H1 (cell line): ENCODE results near the gene KLHL10. TPM values are rescaled to one million over a fixed set of nuclear protein-coding genes. Genes with fewer than 3 reads are reported as not detected.

Source experiments
- CTCF ChIA-PET: fragments of 300-600 bp; sonication (Branson Sonifier 250); formaldehyde crosslinking; loops from one replicate; lab custom pipeline; 2021; ENCODE audit not compliant: partially characterized antibody; lab: Charles Lee
- POLR2A ChIA-PET: fragments of 300-600 bp; sonication (Branson Sonifier 250); formaldehyde crosslinking; loops from one replicate; lab custom pipeline; 2021; ENCODE audit warnings: inconsistent platforms; ENCODE audit not compliant: partially characterized antibody; lab: Charles Lee
- DNase-seq, 2 experiments: peaks; one replicate each; pipeline versions ENCODE4 v3.0.0 to v3.0.0-alpha.2; 2010 to 2022; ENCODE audit warnings: low spot score in 2 of 2, low read depth in 1 of 2, mixed read lengths in 1 of 2
- FAIRE-seq: peaks from 2 replicates; lab custom pipeline; 2011; peaks lifted over from hg19 to GRCh38; lab: Jason Lieb, UNC
- H2AFZ ChIP-seq: 2 replicates; pipeline ENCODE4 v1.8.1; 2012; ENCODE audit warnings: low read length, inconsistent platforms
- H2AK5ac ChIP-seq: 2 replicates; pipeline ENCODE4 v1.6.1; 2013; ENCODE audit warnings: low read depth, low read length
- H2BK120ac ChIP-seq: replicated peaks from 2 replicates; pipeline ENCODE3; 2013; ENCODE audit warnings: low read depth, low read length, inconsistent platforms
- H2BK12ac ChIP-seq: 2 replicates; pipeline ENCODE4 v1.6.1; 2013; ENCODE audit warnings: low read depth, low read length
- H2BK15ac ChIP-seq: 2 replicates; pipeline ENCODE4 v1.6.1; 2013; ENCODE audit warnings: low read length
- H2BK20ac ChIP-seq: 2 replicates; pipeline ENCODE4 v1.6.1; 2013; ENCODE audit warnings: low read length
- H2BK5ac ChIP-seq: 2 replicates; pipeline ENCODE4 v1.6.1; 2013; ENCODE audit warnings: low read depth, low read length
- H3K14ac ChIP-seq: 2 replicates; pipeline ENCODE4 v1.6.1; 2013; ENCODE audit warnings: inconsistent platforms; ENCODE audit not compliant: insufficient read length
- H3K18ac ChIP-seq: 2 replicates; pipeline ENCODE4 v1.6.1; 2013; ENCODE audit warnings: low read length; ENCODE audit errors: extremely low read depth
- H3K23ac ChIP-seq: 2 replicates; pipeline ENCODE4 v1.6.1; 2013; ENCODE audit warnings: inconsistent platforms; ENCODE audit not compliant: insufficient read length
- H3K23me2 ChIP-seq: 2 replicates; pipeline ENCODE4 v1.6.1; 2013; ENCODE audit warnings: low read depth, low read length
- H3K27ac ChIP-seq: 2 replicates; pipeline ENCODE4 v1.6.1; 2011; ENCODE audit warnings: low read depth, low read length, inconsistent platforms
- H3K27me3 ChIP-seq, 4 experiments: replicated peaks in 1 of 4; 1 replicate in 1 of 4; 2 replicates in 3 of 4; pipeline versions ENCODE4 v1.6.1 to v1.8.1; 2011 to 2013; ENCODE audit warnings: low read length in 3 of 4, mild to moderate bottlenecking in 3 of 4, inconsistent platforms in 2 of 4, mixed read lengths in 2 of 4, moderate library complexity in 1 of 4; ENCODE audit not compliant: control insufficient read depth in 3 of 4, insufficient read depth in 3 of 4; ENCODE audit errors: extremely low read depth in 1 of 4
- H3K36me3 ChIP-seq, 4 experiments: 2 replicates each; pipeline versions ENCODE4 v1.6.1 to v1.8.1; 2011 to 2013; ENCODE audit warnings: mild to moderate bottlenecking in 4 of 4, low read length in 3 of 4, moderate library complexity in 2 of 4, control low read depth in 1 of 4, inconsistent platforms in 1 of 4; ENCODE audit not compliant: insufficient read depth in 4 of 4, control insufficient read depth in 2 of 4
- H3K4ac ChIP-seq: replicated peaks from 2 replicates; pipeline ENCODE3; 2013; ENCODE audit warnings: low read length, low read depth, mixed read lengths, inconsistent platforms; ENCODE audit not compliant: insufficient read length
- H3K4me1 ChIP-seq, 4 experiments: replicated peaks in 1 of 4; 1 replicate in 1 of 4; 2 replicates in 3 of 4; pipeline versions ENCODE4 v1.6.1 to v1.8.1; 2011 to 2013; ENCODE audit warnings: low read length in 3 of 4, inconsistent platforms in 2 of 4, mixed read lengths in 1 of 4; ENCODE audit not compliant: insufficient read depth in 4 of 4, control insufficient read depth in 3 of 4
- H3K4me2 ChIP-seq, 2 experiments: 2 replicates each; pipeline versions ENCODE4 v1.6.1 to v1.8.1; 2011 to 2013; ENCODE audit warnings: low read depth in 2 of 2, low read length in 2 of 2, control low read depth in 1 of 2, inconsistent platforms in 1 of 2, mild to moderate bottlenecking in 1 of 2; ENCODE audit not compliant: insufficient read depth in 1 of 2
- H3K4me3 ChIP-seq, 4 experiments: fragments of 200-600, 300-600 bp in 1 of 4; sonication (generic), shearing (Covaris generic), sonication (Bioruptor Twin) in 1 of 4; 2 replicates each; pipeline versions ENCODE4 v1.5.1 to v1.8.1; 2011 to 2016; ENCODE audit warnings: low read length in 4 of 4, low read depth in 3 of 4, control low read depth in 2 of 4, inconsistent platforms in 2 of 4, mild to moderate bottlenecking in 2 of 4, mixed read lengths in 1 of 4, moderate library complexity in 1 of 4; ENCODE audit not compliant: insufficient read depth in 2 of 4; ENCODE audit errors: extremely low read depth in 1 of 4
- H3K56ac ChIP-seq: replicated peaks from 2 replicates; pipeline ENCODE3; 2013; ENCODE audit warnings: low read depth, mild to moderate bottlenecking, mixed read lengths, low read length, inconsistent platforms; ENCODE audit not compliant: insufficient read length
- H3K79me1 ChIP-seq: 2 replicates; pipeline ENCODE4 v1.6.1; 2013; ENCODE audit warnings: low read depth, low read length, control low read depth
- H3K79me2 ChIP-seq, 2 experiments: 2 replicates each; pipeline versions ENCODE4 v1.6.1 to v1.8.1; 2012 to 2013; ENCODE audit warnings: low read length in 2 of 2, mild to moderate bottlenecking in 2 of 2, inconsistent platforms in 1 of 2; ENCODE audit not compliant: insufficient read depth in 2 of 2, control insufficient read depth in 1 of 2
- H3K9ac ChIP-seq, 4 experiments: replicated peaks in 1 of 4; 1 replicate in 1 of 4; 2 replicates in 3 of 4; pipeline versions ENCODE4 v1.6.1 to v1.8.1; 2011 to 2013; ENCODE audit warnings: low read depth in 3 of 4, low read length in 3 of 4, control low read depth in 2 of 4, mild to moderate bottlenecking in 2 of 4, moderate library complexity in 2 of 4, inconsistent platforms in 1 of 4; ENCODE audit errors: extremely low read depth in 1 of 4
- H3K9me3 ChIP-seq, 2 experiments: 2 replicates each; pipeline versions ENCODE4 v1.6.1 to v1.8.1; 2012 to 2013; ENCODE audit warnings: mild to moderate bottlenecking in 2 of 2, moderate library complexity in 2 of 2, control low read depth in 1 of 2, inconsistent platforms in 1 of 2, low read depth in 1 of 2, low read length in 1 of 2, mixed read lengths in 1 of 2; ENCODE audit not compliant: insufficient read depth in 2 of 2
- H4K20me1 ChIP-seq, 2 experiments: replicated peaks in 1 of 2; 2 replicates each; pipeline versions ENCODE3 to v1.8.1; 2011 to 2013; ENCODE audit warnings: inconsistent platforms in 2 of 2, low read length in 2 of 2, mild to moderate bottlenecking in 1 of 2; ENCODE audit not compliant: insufficient read depth in 2 of 2, control insufficient read depth in 1 of 2
- H4K5ac ChIP-seq: 2 replicates; pipeline ENCODE4 v1.6.1; 2013; ENCODE audit warnings: low read length, low read depth, mixed read lengths, inconsistent platforms; ENCODE audit not compliant: insufficient read length
- H4K8ac ChIP-seq: 2 replicates; pipeline ENCODE4 v1.8.0; 2013; ENCODE audit warnings: mild to moderate bottlenecking, moderate library complexity, low read length, inconsistent platforms; ENCODE audit not compliant: insufficient read depth; ENCODE audit errors: extremely low read depth
- H4K91ac ChIP-seq: replicated peaks from 2 replicates; pipeline ENCODE3; 2013; ENCODE audit warnings: low read length, mixed read lengths, inconsistent platforms; ENCODE audit not compliant: insufficient read length
- CTBP2 ChIP-seq: IDR thresholded peaks from 2 replicates; pipeline ENCODE4 v1.7.0; 2011; ENCODE audit warnings: borderline replicate concordance, mild to moderate bottlenecking, moderate library complexity, mixed read lengths, low read length; ENCODE audit not compliant: insufficient read depth, insufficient read length
- EP300 ChIP-seq, 2 experiments: IDR thresholded peaks; 1 replicate in 1 of 2; 2 replicates in 1 of 2; pipeline ENCODE4 v1.6.1; 2011 to 2012; ENCODE audit warnings: low read depth in 2 of 2, low read length in 2 of 2, mild to moderate bottlenecking in 2 of 2, borderline replicate concordance in 1 of 2, inconsistent platforms in 1 of 2, moderate library complexity in 1 of 2
- JUN ChIP-seq: IDR thresholded peaks from 2 replicates; pipeline ENCODE4 v1.6.1; 2011; ENCODE audit warnings: low read depth, mild to moderate bottlenecking, improper control_type of control experiment, low read length
- KDM5A ChIP-seq: fragments of 200-600 bp; IDR thresholded peaks from 2 replicates; pipeline ENCODE4 v1.7.1; 2012; ENCODE audit warnings: mild to moderate bottlenecking, low read length, inconsistent platforms, mixed read lengths
- RFX5 ChIP-seq: IDR thresholded peaks from 2 replicates; pipeline ENCODE4 v1.6.1; 2011; ENCODE audit warnings: low read depth, low read length, improper control_type of control experiment, borderline replicate concordance
- SIN3A ChIP-seq, 2 experiments: IDR thresholded peaks in 1 of 2; conservative IDR thresholded peaks in 1 of 2; 2 replicates each; pipeline ENCODE4 v1.6.1; 2011 to 2012; ENCODE audit warnings: low read length in 2 of 2, improper control_type of control experiment in 1 of 2, low read depth in 1 of 2, mild to moderate bottlenecking in 1 of 2
- SP2 ChIP-seq: IDR thresholded peaks from 2 replicates; pipeline ENCODE4 v1.6.1; 2012; ENCODE audit warnings: mild to moderate bottlenecking, low read length, inconsistent platforms
- TAF7 ChIP-seq: optimal IDR thresholded peaks from 2 replicates; pipeline ENCODE3; 2011; ENCODE audit warnings: low read depth, mild to moderate bottlenecking, inconsistent platforms, low read length, moderate library complexity, borderline replicate concordance
- TBP ChIP-seq: IDR thresholded peaks from 2 replicates; pipeline ENCODE4 v1.6.1; 2011; ENCODE audit warnings: low read depth, low read length, improper control_type of control experiment
- USF2 ChIP-seq: IDR thresholded peaks from 2 replicates; pipeline ENCODE4 v1.6.1; 2011; ENCODE audit warnings: low read length, improper control_type of control experiment
- YY1 ChIP-seq: IDR thresholded peaks from 2 replicates; pipeline ENCODE4 v1.6.1; 2011; ENCODE audit warnings: low read depth, mild to moderate bottlenecking, low read length
- WGBS, 2 experiments: shearing (Covaris generic) in 1 of 2; methylation state at CpG; one replicate each; pipeline versions ENCODE4 v1.1.6 to v1.1.7; 2013 to 2015; ENCODE audit warnings: low lambda C conversion rate in 2 of 2, mixed read lengths in 2 of 2, inconsistent platforms in 1 of 2, low coverage in 1 of 2, missing lambda C conversion rate in 1 of 2; ENCODE audit not compliant: insufficient replicate concordance in 2 of 2, insufficient coverage in 1 of 2, insufficient read length in 1 of 2; ENCODE audit errors: extremely low coverage in 1 of 2, missing lambda C conversion rate in 1 of 2; 5-methylcytosine and 5-hydroxymethylcytosine counted together
- polyA plus RNA-seq, 7 experiments: library from polyadenylated mRNA; depleted of rRNA in 3 of 7; stranded (reverse) in 5 of 7; unstranded in 2 of 7; fragments of >200 nt in 5 of 7; fragments of 200-250 nt in 2 of 7; gene quantifications; 1 replicate in 5 of 7; 2 replicates in 1 of 7; 4 replicates in 1 of 7; pipeline versions ENCODE4 v1.2.1 to v1.2.3, GENCODE V29; 2011 to 2013; ENCODE audit warnings: missing spikeins in 2 of 7, mixed read lengths in 2 of 7
- total RNA-seq: library from RNA; stranded (reverse); fragmentation: NEBNext Ultra II Directional; extraction: Animal tissue kit (Norgen Biotek cat#: 25700); gene quantifications from 2 replicates; pipeline ENCODE4 v1.2.1, GENCODE V29; 2021

The KLHL10 gene
- total and polyA plus RNA-seq, 2 of the 8 experiments (the other 6 are each of a cell fraction or from before 2014, with no cell fraction given), result 0.19 to 0.26 TPM

GRCh38 chr17:41821776-41822175 lies 15.8 kb upstream of the KLHL10 start:
- Histone ChIP-seq H3K36me3 (peaks cover 6 to 46% (median 10%) of the 10 kb centered on the region in 4 experiments; a peak in 6 of 8 replicates), H3K27ac (no peak overlapping the region; the same call in 1 of the 2 replicates), H3K27me3 (no peaks in the 10 kb centered on the region)

More at GRCh38 chr17:41821776-41822175, 15.8 kb upstream of the KLHL10 start:
- ChIA-PET CTCF (interaction anchor here (1.3 to 4.1 kb wide), 2 partner anchors 10 to 36 kb away, joined by 4 to 16 read pairs; partner anchors contain the start of genes FKBP10, JUP and P3H4), POLR2A (interaction anchor here (0.8 to 5.6 kb wide), 8 partner anchors 10 to 87 kb away, joined by 3 to 40 read pairs (median 4); partner anchors contain the start of genes FKBP10, HAP1, KLHL11 and P3H4)
- H3K4me1 ChIP-seq, result peaks cover 0 to 20% (median 13%) of the 10 kb centered on the region in 4 experiments; a peak in 6 of 7 replicates
- H3K4ac ChIP-seq, result no peak overlapping the region
- H4K20me1 ChIP-seq, result peaks cover 1 to 8% of the 10 kb centered on the region in 2 experiments
- no peak overlapping the region for H2BK12ac ChIP-seq
- H4K8ac ChIP-seq, result no peak overlapping the region
- H2BK5ac ChIP-seq, result no peak overlapping the region
- H3K4me3 ChIP-seq, result no peak overlapping the region
- no peak overlapping the region for H3K14ac ChIP-seq
- H3K9me3 ChIP-seq, result no peaks in the 10 kb centered on the region
- no peak overlapping the region for H3K18ac ChIP-seq
- H3K9ac ChIP-seq, result no peak overlapping the region
- H4K91ac ChIP-seq, result no peak overlapping the region
- H2BK20ac ChIP-seq, result no peak overlapping the region
- no peak overlapping the region for H2AFZ ChIP-seq
- H3K56ac ChIP-seq, result no peak overlapping the region
- no peak overlapping the region for H3K23ac ChIP-seq
- DNase-seq (no peak), FAIRE-seq (no peak)
- no peak overlapping the region for H3K4me2 ChIP-seq
- H4K5ac ChIP-seq, result no peak overlapping the region
- H2BK120ac ChIP-seq, result no peak overlapping the region
- H2AK5ac ChIP-seq, result no peak overlapping the region
- WGBS, 2 experiments, result 87% methylated on average over 7 of the region's 14 CpGs; no CpG with 5 or more reads in 1 of the 2 experiments
- no peaks in the 10 kb centered on the region; the same call in 1 of the 2 replicates for H3K23me2 ChIP-seq
- TF ChIP-seq EP300 (IDR thresholded peaks at IDR 0.05; ENCODE audit: borderline replicate concordance in 1 of 2, low read depth in 2 of 2, low read length in 2 of 2) (no peak), KDM5A (no peak), SP2 (no peak), CTBP2 (no peak), TBP (no peak), RFX5 (no peak), USF2 (no peak), YY1 (no peak), JUN (no peak), SIN3A (conservative IDR thresholded peaks at IDR 0.05 in 1 of 2, IDR thresholded peaks at IDR 0.05 in 1 of 2; ENCODE audit: low read depth in 1 of 2, low read length in 2 of 2) (no peak), TAF7 (no peak)
- TF ChIP-seq, all 59 proteins: peak for 0
- peaks cover 2% of the 10 kb centered on the region; the same call in 1 of the 2 replicates for H3K79me1 ChIP-seq
- H3K79me2 ChIP-seq, result peaks cover 0 to 2% of the 10 kb centered on the region in 2 experiments; a peak in 1 of 4 replicates
- no peak overlapping the region for H2BK15ac ChIP-seq
